Suprapubic skin (tissue), 4 donors: ENCODE data around the gene ANKRD7.

Experiments used
- EP300 ChIP-seq: sonication (generic); formaldehyde crosslinking; IDR thresholded peaks from one replicate; pipeline ENCODE4 v1.6.1; 2017; ENCODE audit warnings: antibody characterized with exemption
- POLR2A ChIP-seq, 2 donors: fragments of 450-650 bp; IDR thresholded peaks; one replicate each; pipeline ENCODE4 v1.6.1; 2017; ENCODE audit warnings: antibody characterized with exemption in 2 of 2, mild to moderate bottlenecking in 2 of 2, moderate library complexity in 2 of 2
- POLR2AphosphoS5 ChIP-seq, 3 donors: sonication (generic); formaldehyde crosslinking; IDR thresholded peaks; one replicate each; pipeline ENCODE4 v1.6.1; 2017; ENCODE audit warnings: antibody characterized with exemption in 3 of 3
- TF ChIP-seq, protein P1 (sequence below), 2 donors: fragments of 200-600 bp in 1 of 2; fragments of 450-650 bp in 1 of 2; sonication (generic) in 1 of 2; IDR thresholded peaks; one replicate each; pipeline ENCODE4 v1.5.1; 2016 to 2019; ENCODE audit warnings: antibody characterized with exemption in 2 of 2, mild to moderate bottlenecking in 1 of 2, moderate library complexity in 1 of 2

DNA sequence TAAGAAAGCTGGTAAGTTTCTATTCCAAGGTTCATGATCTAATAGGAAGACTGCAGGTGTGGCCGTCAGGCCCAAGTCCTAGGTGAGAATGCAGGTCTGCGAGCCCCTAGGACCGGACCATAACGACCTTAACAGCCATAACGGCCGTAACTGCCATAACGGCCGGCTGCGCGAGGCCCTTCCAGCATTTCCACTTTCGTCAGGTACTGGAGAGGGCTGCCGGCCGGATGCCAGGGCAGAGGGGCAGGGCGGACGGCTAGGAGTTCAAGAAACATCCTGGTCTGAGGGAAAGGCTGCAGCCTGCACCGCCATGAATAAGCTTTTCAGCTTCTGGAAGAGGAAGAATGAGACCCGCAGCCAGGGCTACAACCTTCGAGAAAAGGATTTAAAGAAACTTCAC, at the start of gene ANKRD7:
- TF ChIP-seq, protein P1, sequence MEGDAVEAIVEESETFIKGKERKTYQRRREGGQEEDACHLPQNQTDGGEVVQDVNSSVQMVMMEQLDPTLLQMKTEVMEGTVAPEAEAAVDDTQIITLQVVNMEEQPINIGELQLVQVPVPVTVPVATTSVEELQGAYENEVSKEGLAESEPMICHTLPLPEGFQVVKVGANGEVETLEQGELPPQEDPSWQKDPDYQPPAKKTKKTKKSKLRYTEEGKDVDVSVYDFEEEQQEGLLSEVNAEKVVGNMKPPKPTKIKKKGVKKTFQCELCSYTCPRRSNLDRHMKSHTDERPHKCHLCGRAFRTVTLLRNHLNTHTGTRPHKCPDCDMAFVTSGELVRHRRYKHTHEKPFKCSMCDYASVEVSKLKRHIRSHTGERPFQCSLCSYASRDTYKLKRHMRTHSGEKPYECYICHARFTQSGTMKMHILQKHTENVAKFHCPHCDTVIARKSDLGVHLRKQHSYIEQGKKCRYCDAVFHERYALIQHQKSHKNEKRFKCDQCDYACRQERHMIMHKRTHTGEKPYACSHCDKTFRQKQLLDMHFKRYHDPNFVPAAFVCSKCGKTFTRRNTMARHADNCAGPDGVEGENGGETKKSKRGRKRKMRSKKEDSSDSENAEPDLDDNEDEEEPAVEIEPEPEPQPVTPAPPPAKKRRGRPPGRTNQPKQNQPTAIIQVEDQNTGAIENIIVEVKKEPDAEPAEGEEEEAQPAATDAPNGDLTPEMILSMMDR (IDR thresholded peaks at IDR 0.05): no peak
- no peak for TF ChIP-seq POLR2AphosphoS5 (IDR thresholded peaks at IDR 0.05)
- no peak for TF ChIP-seq POLR2A (IDR thresholded peaks at IDR 0.05)
- TF ChIP-seq EP300: no peak
